Lung (tissue), 12 donors: ENCODE results near the gene CNTN1. TPM values are rescaled to one million over a fixed set of nuclear protein-coding genes. Genes with fewer than 3 reads are reported as not detected.

Experiments used
- ATAC-seq: fragments of 200-7000 bp; cut with Tn5 transposase; one replicate; pipeline ENCODE4 v1.9.1; 2020; ENCODE audit warnings: moderate number of reproducible peaks; ENCODE audit not compliant: insufficient read depth, low FRiP score
- DNase-seq, 3 donors: peaks; one replicate each; pipeline ENCODE4 v3.0.0-alpha.2; 2013 to 2017
- H3K27ac ChIP-seq, 2 donors: one replicate each; pipeline ENCODE4 v1.5.1; 2013; ENCODE audit warnings: mild to moderate bottlenecking in 2 of 2, moderate library complexity in 2 of 2, control low read depth in 1 of 2, inconsistent platforms in 1 of 2, low read depth in 1 of 2, low read length in 1 of 2
- H3K27me3 ChIP-seq, 3 donors: one replicate each; pipeline ENCODE4 v1.5.1; 2013; ENCODE audit warnings: low read length in 2 of 3; ENCODE audit not compliant: control insufficient read depth in 3 of 3, insufficient read depth in 3 of 3
- H3K36me3 ChIP-seq, 4 donors: one replicate each; pipeline ENCODE4 v1.5.1; 2013; ENCODE audit warnings: low read length in 4 of 4, mild to moderate bottlenecking in 1 of 4, moderate library complexity in 1 of 4; ENCODE audit not compliant: control insufficient read depth in 4 of 4, insufficient read depth in 4 of 4
- H3K4me1 ChIP-seq, 5 donors: one replicate each; pipeline ENCODE4 v1.5.1; 2013; ENCODE audit warnings: low read length in 5 of 5, mild to moderate bottlenecking in 2 of 5, moderate library complexity in 1 of 5; ENCODE audit not compliant: control insufficient read depth in 5 of 5, insufficient read depth in 5 of 5
- H3K4me3 ChIP-seq: one replicate; pipeline ENCODE4 v1.5.1; 2013; ENCODE audit warnings: mild to moderate bottlenecking, control low read depth, moderate library complexity
- H3K9ac ChIP-seq, 2 donors: one replicate each; pipeline ENCODE4 v1.5.1; 2013; ENCODE audit warnings: low read length in 2 of 2, control low read depth in 1 of 2; ENCODE audit not compliant: insufficient read depth in 1 of 2
- H3K9me3 ChIP-seq, 4 donors: one replicate each; pipeline ENCODE4 v1.5.1; 2013; ENCODE audit warnings: low read length in 3 of 4, mild to moderate bottlenecking in 1 of 4, moderate library complexity in 1 of 4; ENCODE audit not compliant: control insufficient read depth in 4 of 4, insufficient read depth in 3 of 4
- CTCF ChIP-seq: IDR thresholded peaks from 2 replicates; pipeline ENCODE4 v1.5.1; 2012; ENCODE audit warnings: mild to moderate bottlenecking; ENCODE audit errors: control extremely low read depth, extremely low read depth
- WGBS, 2 donors: extraction: QIAGEN DNeasy Blood & Tissue Kit; methylation state at CpG; one replicate each; pipeline ENCODE4 v1.1.7; 2013; 5-methylcytosine and 5-hydroxymethylcytosine counted together
- polyA plus RNA-seq, 2 donors: library from polyadenylated mRNA; stranded (reverse); fragments of 200-250 nt; gene quantifications; one replicate each; pipeline ENCODE4 v1.2.1, GENCODE V29; 2013
- total RNA-seq, 2 donors: library from RNA; depleted of rRNA in 1 of 2; stranded (reverse); fragments of >200 nt in 1 of 2; gene quantifications; one replicate each; pipeline ENCODE4 v1.2.1, GENCODE V29; 2014 to 2021
- donor health status: control.
- donor health status: control.
- donor health status: Bipolar disorder and iron deficiency.
- donor health status: healthy.
- donor health status: DM: yes; HTN: yes; CAD: no.

CNTN1 gene
- total and polyA plus RNA-seq, 4 donors = 0.10 to 47.6 (median 1.1) TPM

DNA sequence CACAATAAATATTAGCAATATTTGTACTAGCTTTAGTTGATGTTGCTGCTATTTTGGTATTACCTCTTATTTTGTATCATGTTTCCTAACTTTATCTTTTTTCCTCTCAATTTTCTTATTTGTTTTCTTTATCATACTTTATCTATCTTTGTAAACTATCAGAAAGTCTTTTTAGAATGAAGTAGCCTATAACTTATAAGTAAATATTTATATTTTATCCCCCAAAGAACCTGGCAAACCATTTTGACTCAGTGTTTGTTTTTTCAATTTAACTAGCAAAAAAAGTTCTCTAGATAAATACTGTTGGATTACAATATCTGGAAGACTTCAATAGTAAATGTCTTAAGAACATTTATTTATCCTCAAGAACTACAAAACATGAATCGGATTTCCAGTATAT is 360.2 kb downstream of the CNTN1 start:
- H3K9me3 ChIP-seq = no peaks in the 10 kb centered on the region
- 44 to 70% methylated on average over 1 of the region's 1 CpG for WGBS, 2 donors
- no peak overlapping the region for H3K4me3 ChIP-seq
- H3K4me1 ChIP-seq = peaks cover 0 to 4% (median 0%) of the 10 kb centered on the region in 5 donors
- H3K36me3 ChIP-seq = no peaks in the 10 kb centered on the region
- DNase-seq = no peak
- no peak overlapping the region for H3K27ac ChIP-seq
- no peaks in the 10 kb centered on the region for H3K27me3 ChIP-seq
- no peak for TF ChIP-seq CTCF
- no peak for ATAC-seq
- H3K9ac ChIP-seq = no peak overlapping the region

DNA sequence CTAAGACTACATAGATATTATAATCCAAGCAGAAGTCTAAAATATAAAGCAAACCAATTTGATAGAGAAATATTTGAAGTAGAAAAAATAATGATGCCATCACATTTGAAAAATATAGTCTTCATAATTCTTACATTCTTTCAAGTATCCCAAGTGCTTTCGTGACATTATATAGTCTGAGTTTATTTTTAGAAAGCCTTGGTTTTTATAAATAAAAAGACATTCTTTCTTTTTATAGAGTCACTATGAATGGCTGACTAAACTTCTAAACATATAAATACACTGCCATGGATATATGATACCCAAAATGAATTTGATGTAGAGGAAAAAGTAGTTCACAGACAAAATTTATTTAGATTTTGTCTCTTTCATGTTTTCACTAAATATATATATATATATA is 360.8 kb downstream of the CNTN1 start:
- H3K27ac ChIP-seq = no peak overlapping the region
- H3K4me1 ChIP-seq = peaks cover 0 to 4% (median 0%) of the 10 kb centered on the region in 5 donors
- H3K36me3 ChIP-seq = no peaks in the 10 kb centered on the region
- no peak overlapping the region for H3K9ac ChIP-seq
- DNase-seq (no peak), ATAC-seq (no peak)
- no peak for TF ChIP-seq CTCF
- H3K4me3 ChIP-seq = no peak overlapping the region
- 66% methylated on average over 1 of the region's 1 CpG for WGBS, 2 donors
- H3K27me3 ChIP-seq = no peaks in the 10 kb centered on the region
- H3K9me3 ChIP-seq = no peaks in the 10 kb centered on the region

- Histone ChIP-seq H3K27ac (no peak overlapping the region), H3K4me1 (peaks cover 0 to 4% (median 0%) of the 10 kb centered on the region in 5 donors), H3K9me3 (no peaks in the 10 kb centered on the region), H3K9ac (no peak overlapping the region), H3K4me3 (no peak overlapping the region), H3K27me3 (no peaks in the 10 kb centered on the region), H3K36me3 (no peaks in the 10 kb centered on the region)
- no peak for ATAC-seq
- WGBS, 2 donors = 72 to 81% methylated on average over 3 of the region's 3 CpGs
- DNase-seq = peak in 2 of 3 donors; percentile 9 to 20
- no peak for TF ChIP-seq CTCF
These were observed 363.8 kb downstream of the CNTN1 start for GRCh38 chr12:41055875-41056577.

DNA sequence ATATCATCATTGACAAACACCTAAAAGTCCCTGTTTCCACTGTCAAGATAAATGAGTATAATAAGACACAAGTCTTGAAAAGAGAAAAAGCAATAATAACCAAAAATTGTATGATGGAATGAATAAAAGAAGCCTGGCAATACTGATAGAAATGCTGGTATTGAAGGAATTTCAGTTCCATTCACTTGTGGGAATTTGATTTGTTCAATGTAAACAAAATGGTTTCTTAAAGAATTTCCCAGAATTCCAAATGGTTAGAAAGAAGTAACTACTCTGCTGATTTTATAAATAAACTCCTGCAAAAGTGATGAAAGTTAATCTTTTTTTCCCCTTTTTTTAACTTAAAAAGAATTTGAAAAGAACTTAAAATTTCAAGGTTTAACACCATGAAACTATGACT is 366.0 kb downstream of the CNTN1 start:
- no peak for ATAC-seq
- Histone ChIP-seq H3K9me3 (no peaks in the 10 kb centered on the region), H3K27ac (no peak overlapping the region), H3K4me1 (no peaks in the 10 kb centered on the region), H3K9ac (no peak overlapping the region), H3K27me3 (no peaks in the 10 kb centered on the region), H3K4me3 (no peak overlapping the region), H3K36me3 (no peaks in the 10 kb centered on the region)
- DNase-seq = no peak
- TF ChIP-seq CTCF = no peak
